Heart left ventricle (tissue), 13 donors: Measurements from ENCODE around the gene DVL1.
A peak's percentile ranks its signal among the peaks of the same experiment; 100 is the strongest.

Source experiments
- POLR2A ChIP-seq, 2 donors: fragments of 450-650 bp; IDR thresholded peaks; one replicate each; pipeline ENCODE4 v1.6.1; 2017; ENCODE audit warnings: antibody characterized with exemption in 2 of 2, mild to moderate bottlenecking in 2 of 2, moderate library complexity in 2 of 2
- TF ChIP-seq, protein P1 (sequence below), 12 donors: fragments of 200-600 bp; sonication (generic) in 4 of 12; IDR thresholded peaks; one replicate each; pipeline versions ENCODE4 v1.5.0 to v1.8.0; 2018 to 2022; ENCODE audit warnings: antibody characterized with exemption in 12 of 12, mild to moderate bottlenecking in 5 of 12
- donor health status: ischemic (EF 13 %, LVEDD 7.1; RV severe dilation, severe dysfunction).
- donor health status: DM: no; HTN: yes; CAD: no.
- donor health status: DM: no; HTN: no; CAD: no.
- donor health status: ischemic (EF 25% LVEDD 6.9; RV normal size, moderate dysfunction).
- donor health status: ischemic (EF 25% LVEDD 5.7; RV mildly dilated, moderate dysfunction).
- donor health status: ischemic (EF 35%, LVEDD 5.7; RV mildly dilated, moderate dysfunction).
- donor health status: nonischemic (EF 11% LVEDD 7.7; RV severe dilation, severe dysfunction).
- donor health status: DM: yes; HTN: yes; CAD: no.
- donor health status: PGD.
- donor health status: ischemic (EF 29% LVEDD 5.4; RV normal size, mild dysfunction).
- donor health status: nonischemic (EF 23%, LVEDD 6.1; RV moderate dilation, normal function).

DNA sequence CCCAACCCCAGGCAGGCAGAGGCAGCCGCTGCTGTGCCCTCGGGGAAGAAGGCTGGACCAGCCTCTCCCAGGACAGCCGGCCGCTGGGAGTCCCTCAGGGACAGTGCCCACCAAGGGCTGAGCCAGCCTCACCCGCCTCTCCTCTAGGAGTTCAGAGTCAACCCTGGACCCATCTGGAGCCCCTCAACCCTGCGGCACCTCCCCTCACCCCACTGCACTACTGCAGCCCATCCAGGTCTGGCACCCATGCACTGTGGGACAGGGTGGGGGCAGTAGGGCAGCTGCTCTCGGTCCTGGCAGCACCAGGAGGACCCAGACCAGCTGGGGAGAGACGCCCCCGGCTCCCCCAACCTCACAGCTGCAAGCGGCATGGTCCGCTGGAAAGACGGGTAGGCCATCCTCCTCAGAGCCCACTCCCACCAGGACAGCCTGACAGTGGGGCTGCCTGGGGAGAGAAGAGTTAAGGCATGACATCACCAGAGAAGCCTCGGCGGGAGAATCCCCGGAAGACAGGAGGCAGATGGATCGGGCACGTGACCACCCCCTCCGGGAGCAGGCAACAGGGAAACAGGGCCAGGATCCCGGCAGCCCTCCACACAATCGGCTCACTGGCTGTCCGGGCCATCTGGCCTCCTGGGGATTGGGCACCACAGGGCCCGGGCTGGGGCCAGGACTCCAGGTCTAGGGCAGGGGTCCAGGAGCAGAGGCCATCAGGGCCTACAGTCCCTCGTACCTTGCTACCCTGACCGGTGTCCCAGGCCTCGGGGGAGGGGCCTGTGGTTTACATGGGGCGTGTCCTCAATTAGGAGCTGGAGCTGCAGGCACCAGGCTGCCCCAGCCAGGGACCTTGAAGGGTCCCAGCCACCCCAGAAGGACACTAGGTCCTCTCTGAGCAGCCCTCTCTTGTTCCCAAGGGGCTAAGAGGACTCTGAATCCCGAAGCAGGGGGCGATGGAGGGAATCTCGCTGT, 44.6 kb downstream of the DVL1 start:
- TF ChIP-seq, protein P1, sequence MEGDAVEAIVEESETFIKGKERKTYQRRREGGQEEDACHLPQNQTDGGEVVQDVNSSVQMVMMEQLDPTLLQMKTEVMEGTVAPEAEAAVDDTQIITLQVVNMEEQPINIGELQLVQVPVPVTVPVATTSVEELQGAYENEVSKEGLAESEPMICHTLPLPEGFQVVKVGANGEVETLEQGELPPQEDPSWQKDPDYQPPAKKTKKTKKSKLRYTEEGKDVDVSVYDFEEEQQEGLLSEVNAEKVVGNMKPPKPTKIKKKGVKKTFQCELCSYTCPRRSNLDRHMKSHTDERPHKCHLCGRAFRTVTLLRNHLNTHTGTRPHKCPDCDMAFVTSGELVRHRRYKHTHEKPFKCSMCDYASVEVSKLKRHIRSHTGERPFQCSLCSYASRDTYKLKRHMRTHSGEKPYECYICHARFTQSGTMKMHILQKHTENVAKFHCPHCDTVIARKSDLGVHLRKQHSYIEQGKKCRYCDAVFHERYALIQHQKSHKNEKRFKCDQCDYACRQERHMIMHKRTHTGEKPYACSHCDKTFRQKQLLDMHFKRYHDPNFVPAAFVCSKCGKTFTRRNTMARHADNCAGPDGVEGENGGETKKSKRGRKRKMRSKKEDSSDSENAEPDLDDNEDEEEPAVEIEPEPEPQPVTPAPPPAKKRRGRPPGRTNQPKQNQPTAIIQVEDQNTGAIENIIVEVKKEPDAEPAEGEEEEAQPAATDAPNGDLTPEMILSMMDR (IDR thresholded peaks at IDR 0.05), result no peak
- TF ChIP-seq POLR2A (IDR thresholded peaks at IDR 0.05), result peak in 1 of 2 donors; percentile 16
